ENCODE data around the gene CTNNBIP1. TPM values are rescaled to one million over a fixed set of nuclear protein-coding genes. Genes with fewer than 3 reads are reported as not detected.
A peak's percentile ranks its signal among the peaks of the same experiment; 100 is the strongest.

Gene CTNNBIP1
- total and polyA plus RNA-seq, 2 donors from 2014 or later: 21.9 to 26.4 TPM

DNA sequence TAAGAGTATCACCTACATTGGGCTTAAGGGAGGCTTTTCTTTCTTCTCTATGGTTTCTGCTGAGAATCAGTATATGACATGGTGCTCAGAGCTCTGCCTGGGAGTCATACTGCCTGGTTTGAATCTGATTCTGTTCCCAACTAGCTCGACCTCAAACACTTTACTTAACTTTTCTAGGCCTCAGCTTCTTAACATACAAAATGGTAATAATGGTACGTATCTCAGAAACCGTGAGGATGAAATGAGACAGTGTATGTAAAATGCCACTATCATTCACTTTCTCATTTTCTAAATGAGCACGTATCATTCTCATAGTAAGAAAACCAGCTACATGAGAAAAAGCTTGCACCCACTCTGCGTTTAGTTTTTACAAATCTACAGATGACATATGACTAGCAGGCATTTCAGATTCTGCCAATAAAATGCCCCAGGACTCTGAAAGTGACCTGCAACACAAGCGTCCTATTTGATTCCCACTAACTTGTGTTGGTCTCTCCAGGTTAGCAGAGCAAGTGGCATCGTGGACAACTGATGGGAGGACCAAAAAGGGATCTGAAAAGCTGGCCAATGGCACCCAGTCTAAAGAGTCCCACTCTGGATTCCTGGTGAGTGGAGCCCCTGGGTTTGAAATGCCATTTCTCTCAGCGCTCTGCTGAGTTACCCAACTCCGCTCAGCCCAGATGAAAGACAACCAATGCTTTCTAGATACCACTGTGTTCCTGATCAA is 6.1 kb downstream of the CTNNBIP1 start:
- intact Hi-C loops (cut with DNase I): no loop called here
- no peak overlapping the region for H3K4me3 ChIP-seq (ENCODE audit: low read length in 3 of 3)
- H3K9me3 ChIP-seq (ENCODE audit: control insufficient read depth in 2 of 3, insufficient read depth in 1 of 3, low read length in 3 of 3): no peaks in the 10 kb centered on the region
- no peak overlapping the region for H3K9ac ChIP-seq (ENCODE audit: low read length in 3 of 3)
- TF ChIP-seq, protein P1, sequence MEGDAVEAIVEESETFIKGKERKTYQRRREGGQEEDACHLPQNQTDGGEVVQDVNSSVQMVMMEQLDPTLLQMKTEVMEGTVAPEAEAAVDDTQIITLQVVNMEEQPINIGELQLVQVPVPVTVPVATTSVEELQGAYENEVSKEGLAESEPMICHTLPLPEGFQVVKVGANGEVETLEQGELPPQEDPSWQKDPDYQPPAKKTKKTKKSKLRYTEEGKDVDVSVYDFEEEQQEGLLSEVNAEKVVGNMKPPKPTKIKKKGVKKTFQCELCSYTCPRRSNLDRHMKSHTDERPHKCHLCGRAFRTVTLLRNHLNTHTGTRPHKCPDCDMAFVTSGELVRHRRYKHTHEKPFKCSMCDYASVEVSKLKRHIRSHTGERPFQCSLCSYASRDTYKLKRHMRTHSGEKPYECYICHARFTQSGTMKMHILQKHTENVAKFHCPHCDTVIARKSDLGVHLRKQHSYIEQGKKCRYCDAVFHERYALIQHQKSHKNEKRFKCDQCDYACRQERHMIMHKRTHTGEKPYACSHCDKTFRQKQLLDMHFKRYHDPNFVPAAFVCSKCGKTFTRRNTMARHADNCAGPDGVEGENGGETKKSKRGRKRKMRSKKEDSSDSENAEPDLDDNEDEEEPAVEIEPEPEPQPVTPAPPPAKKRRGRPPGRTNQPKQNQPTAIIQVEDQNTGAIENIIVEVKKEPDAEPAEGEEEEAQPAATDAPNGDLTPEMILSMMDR (IDR thresholded peaks at IDR 0.05; ENCODE audit: borderline replicate concordance, extremely low read depth, insufficient read depth): no peak
- H3K4me1 ChIP-seq (ENCODE audit: control insufficient read depth in 2 of 3, insufficient read depth in 2 of 3, low read depth in 1 of 3, low read length in 3 of 3): peaks cover 0 to 26% (median 15%) of the 10 kb centered on the region in 3 donors
- no peak overlapping the region for H3K27ac ChIP-seq (ENCODE audit: low read depth in 2 of 2, low read length in 2 of 2)
- DNase-seq (no peak), FAIRE-seq (no peak)
- H3K27me3 ChIP-seq (ENCODE audit: control insufficient read depth, insufficient read depth, low read length): no peaks in the 10 kb centered on the region
- no peaks in the 10 kb centered on the region for H3K36me3 ChIP-seq (ENCODE audit: control insufficient read depth in 2 of 3, insufficient read depth in 3 of 3, low read length in 3 of 3)

DNA sequence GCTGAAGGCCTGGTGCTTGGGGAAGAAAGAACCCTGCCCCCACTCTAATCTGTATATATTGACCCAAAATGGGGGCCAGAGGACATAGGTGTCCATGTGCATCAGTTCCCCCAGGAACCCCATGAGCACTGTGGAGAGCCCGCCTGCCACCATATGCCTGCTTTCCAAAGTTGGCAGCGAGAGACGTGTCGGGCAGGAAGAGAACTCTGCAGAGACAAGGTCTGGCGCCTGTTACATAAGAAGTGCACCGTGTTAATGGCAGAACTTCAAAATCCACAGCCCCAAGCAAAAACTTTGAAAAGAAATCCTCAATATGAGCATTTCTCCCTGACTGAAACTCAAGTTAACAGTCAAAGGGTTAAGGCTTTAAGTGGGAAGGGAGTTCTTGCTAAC is 8.0 kb downstream of the CTNNBIP1 start:
- Histone ChIP-seq H3K9ac (ENCODE audit: low read length in 3 of 3) (peak overlapping the region in 1 of 3 donors; percentile 14), H3K9me3 (ENCODE audit: control insufficient read depth in 2 of 3, insufficient read depth in 1 of 3, low read length in 3 of 3) (no peaks in the 10 kb centered on the region), H3K4me1 (ENCODE audit: control insufficient read depth in 2 of 3, insufficient read depth in 2 of 3, low read depth in 1 of 3, low read length in 3 of 3) (peaks cover 0 to 22% (median 13%) of the 10 kb centered on the region in 3 donors), H3K27ac (ENCODE audit: low read depth in 2 of 2, low read length in 2 of 2) (peak overlapping the region; percentile 33 to 68), H3K4me3 (ENCODE audit: low read length in 3 of 3) (no peak overlapping the region), H3K27me3 (ENCODE audit: control insufficient read depth, insufficient read depth, low read length) (no peaks in the 10 kb centered on the region), H3K36me3 (ENCODE audit: control insufficient read depth in 2 of 3, insufficient read depth in 3 of 3, low read length in 3 of 3) (no peaks in the 10 kb centered on the region)
- FAIRE-seq (no peak), DNase-seq (no peak)
- TF ChIP-seq, protein P1 (IDR thresholded peaks at IDR 0.05; ENCODE audit: borderline replicate concordance, extremely low read depth, insufficient read depth): no peak
- intact Hi-C loops (cut with DNase I): no loop called here

DNA sequence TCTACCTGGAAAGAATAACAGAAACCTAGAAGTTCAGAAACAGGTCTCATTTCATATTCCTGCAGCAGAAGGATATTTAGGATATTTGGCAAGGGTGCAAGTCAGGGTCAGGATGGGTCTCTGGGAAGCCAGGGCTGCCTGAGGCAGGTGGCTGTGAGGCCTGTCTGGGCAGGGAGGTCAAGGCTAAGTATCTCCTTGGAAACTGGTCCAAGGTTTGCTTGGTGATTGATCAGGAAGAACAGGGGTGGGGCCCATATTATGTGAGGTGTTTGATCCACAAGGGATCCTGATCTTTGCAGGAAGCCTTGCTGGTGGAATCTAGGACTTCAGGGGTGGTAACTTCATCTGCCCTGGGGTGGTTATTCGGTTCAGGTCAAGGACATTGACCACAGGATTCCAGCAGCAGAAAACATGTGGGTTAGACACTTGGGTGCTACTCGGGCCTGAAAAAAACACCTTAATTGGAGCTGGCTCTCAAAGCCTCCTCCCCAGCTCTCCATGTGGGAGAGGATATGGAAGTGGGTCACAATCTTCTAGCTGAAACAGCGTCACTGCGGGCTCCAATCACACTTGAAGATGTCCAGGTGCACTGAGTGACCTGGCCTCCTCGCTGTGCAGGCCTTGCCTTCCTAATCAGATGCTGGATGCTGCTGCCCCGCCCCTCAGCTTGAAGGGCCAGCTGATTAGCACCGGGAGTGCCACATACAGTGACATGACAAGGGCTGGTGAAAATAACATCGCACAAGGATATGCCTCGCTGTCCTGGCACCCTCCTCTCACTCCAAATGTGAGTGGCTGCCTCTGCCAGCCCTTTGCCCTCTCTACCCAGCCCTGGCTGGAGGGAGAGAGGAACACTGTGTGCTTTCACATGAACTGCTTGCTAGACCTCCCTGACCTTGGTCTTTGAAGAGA is 8.7 kb downstream of the CTNNBIP1 start:
- H3K4me1 ChIP-seq (ENCODE audit: control insufficient read depth in 2 of 3, insufficient read depth in 2 of 3, low read depth in 1 of 3, low read length in 3 of 3): peaks cover 0 to 22% (median 13%) of the 10 kb centered on the region in 3 donors
- H3K9ac ChIP-seq (ENCODE audit: low read length in 3 of 3): peak overlapping the region in 1 of 3 donors; percentile 29
- intact Hi-C loops (cut with DNase I): no loop called here
- DNase-seq (peak in 1 of 5 donors; percentile 48), FAIRE-seq (no peak)
- H3K36me3 ChIP-seq (ENCODE audit: control insufficient read depth in 2 of 3, insufficient read depth in 3 of 3, low read length in 3 of 3): no peaks in the 10 kb centered on the region
- TF ChIP-seq, protein P1 (IDR thresholded peaks at IDR 0.05; ENCODE audit: borderline replicate concordance, extremely low read depth, insufficient read depth): no peak
- no peaks in the 10 kb centered on the region for H3K9me3 ChIP-seq (ENCODE audit: control insufficient read depth in 2 of 3, insufficient read depth in 1 of 3, low read length in 3 of 3)
- no peaks in the 10 kb centered on the region for H3K27me3 ChIP-seq (ENCODE audit: control insufficient read depth, insufficient read depth, low read length)
- H3K4me3 ChIP-seq (ENCODE audit: low read length in 3 of 3): no peak overlapping the region
- H3K27ac ChIP-seq (ENCODE audit: low read depth in 2 of 2, low read length in 2 of 2): peak overlapping the region; percentile 33 to 68
